Activated naive CD8-positive, alpha-beta T cell treated with anti-CD3 and anti-CD28 coated beads, Interleukin-2, amount 50 U/mL, for 24 hours (primary cell): ENCODE data around the gene HMG20A.
A peak's percentile ranks its signal among the peaks of the same experiment; 100 is the strongest.
"Not testable (repeated sequence)": the region's sequence is repeated elsewhere in the genome, so short reads cannot be mapped to it uniquely, and the experiment has no call there.

Source experiments
- ATAC-seq: fragments of 150-1000 bp; cut with Tn5 transposase; one replicate; pipeline ENCODE4 v1.10.0; 2021
- DNase-seq: peaks from one replicate; pipeline ENCODE4 v3.0.0; 2021
- H3K27ac Mint-ChIP-seq: one replicate; pipeline ENCODE4 v1.8.0; 2021; ENCODE audit warnings: mild to moderate bottlenecking, mixed read lengths
- H3K27me3 Mint-ChIP-seq: one replicate; pipeline ENCODE4 v1.8.0; 2021; ENCODE audit warnings: mixed read lengths
- H3K36me3 Mint-ChIP-seq: one replicate; pipeline ENCODE4 v1.8.0; 2021; ENCODE audit warnings: low read depth, mixed read lengths
- H3K4me1 Mint-ChIP-seq: one replicate; pipeline ENCODE4 v1.8.0; 2021; ENCODE audit warnings: mixed read lengths
- H3K4me3 Mint-ChIP-seq: one replicate; pipeline ENCODE4 v1.8.0; 2021; ENCODE audit warnings: mild to moderate bottlenecking, moderate library complexity, mixed read lengths
- H3K9me3 Mint-ChIP-seq: one replicate; pipeline ENCODE4 v1.8.0; 2021; ENCODE audit warnings: mixed read lengths

HMG20A gene

DNA sequence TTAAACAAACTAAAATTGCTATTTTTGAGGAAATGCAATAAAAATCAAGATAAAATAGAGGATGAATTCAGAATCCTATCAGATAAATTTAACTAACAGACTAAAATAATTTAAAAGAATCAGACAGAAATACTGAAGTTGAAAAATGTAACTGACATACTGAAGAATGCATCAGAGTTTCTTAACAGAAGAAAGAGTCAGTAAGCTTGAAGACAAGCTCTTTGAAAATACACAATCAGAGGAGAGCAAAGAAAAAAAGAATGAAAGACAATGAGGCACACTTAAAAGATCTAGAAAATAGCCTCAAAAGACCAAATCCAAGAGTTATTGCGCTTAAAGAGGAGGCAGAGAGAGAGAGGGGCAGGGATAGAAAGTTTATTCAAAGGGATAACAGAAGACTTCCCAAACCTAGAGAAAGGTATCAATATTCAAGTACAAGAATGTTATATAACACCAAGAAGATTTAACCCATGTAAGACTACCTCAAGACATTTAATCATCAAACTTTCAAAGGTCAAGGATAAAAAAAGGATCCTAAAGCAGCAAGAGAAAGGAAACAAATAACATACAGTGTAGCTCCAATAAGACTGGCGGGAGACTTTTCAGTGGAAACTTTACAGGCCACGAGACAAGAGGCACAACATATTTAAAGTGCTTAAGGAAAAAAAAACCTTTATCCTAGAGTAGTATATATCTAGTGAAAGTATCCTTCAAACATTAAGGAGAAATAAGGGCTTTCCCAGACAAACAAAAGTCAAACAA, 25.5 kb upstream of the HMG20A start:
- Mint-ChIP-seq H3K4me3 (no peak overlapping the region), H3K4me1 (no peaks in the 10 kb centered on the region), H3K9me3 (peaks cover 45% of the 10 kb centered on the region), H3K27me3 (no peaks in the 10 kb centered on the region), H3K27ac (peak overlapping the region; percentile 32), H3K36me3 (peaks cover 33% of the 10 kb centered on the region)
- ATAC-seq, result no peak
- DNase-seq, result no peak

DNA sequence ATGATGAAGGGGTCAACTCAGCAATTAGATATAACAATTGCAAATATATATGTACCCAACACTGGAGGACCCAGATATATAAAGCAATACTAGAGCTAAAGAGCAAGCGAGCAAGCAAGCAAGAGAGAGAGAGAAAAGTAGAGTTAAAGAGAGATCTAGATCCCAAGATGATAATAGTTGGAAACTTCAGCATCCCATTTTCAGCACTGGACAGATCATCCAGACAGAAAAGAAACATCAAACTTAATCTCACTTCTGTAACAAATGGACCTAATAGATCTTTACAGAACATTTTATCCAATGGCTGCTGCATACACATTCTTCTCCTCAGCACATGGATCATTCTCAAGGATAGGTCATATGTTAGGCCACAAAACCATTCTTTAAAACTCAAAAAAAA, 24.0 kb upstream of the HMG20A start:
- Mint-ChIP-seq H3K27me3 (no peaks in the 10 kb centered on the region), H3K36me3 (peaks cover 36% of the 10 kb centered on the region), H3K4me3 (no peak overlapping the region), H3K4me1 (peaks cover 6% of the 10 kb centered on the region), H3K9me3 (peaks cover 48% of the 10 kb centered on the region), H3K27ac (no peak overlapping the region)
- DNase-seq (no peak), ATAC-seq (no peak)

DNA sequence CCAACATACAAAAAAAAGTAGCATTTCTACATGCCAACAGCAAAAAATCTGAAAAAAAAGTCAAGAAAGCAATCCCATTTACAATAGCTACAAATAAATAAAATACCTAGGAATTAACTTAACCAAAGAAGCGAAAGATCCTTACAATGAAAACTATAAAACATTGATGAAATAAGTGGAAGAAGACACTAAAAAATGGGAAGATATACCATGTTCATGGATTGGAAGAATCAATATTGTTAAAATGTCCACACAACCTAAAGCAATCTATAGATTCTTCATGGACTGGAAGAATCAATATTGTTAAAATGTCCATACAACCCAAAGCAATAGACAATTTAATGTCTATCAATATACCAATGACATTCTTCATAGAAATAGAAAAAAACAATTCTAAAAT, 21.8 kb upstream of the HMG20A start:
- H3K4me3 Mint-ChIP-seq, result no peak overlapping the region
- DNase-seq, result no peak
- H3K27ac Mint-ChIP-seq, result no peak overlapping the region
- H3K27me3 Mint-ChIP-seq, result no peaks in the 10 kb centered on the region
- H3K9me3 Mint-ChIP-seq, result peaks cover 48% of the 10 kb centered on the region
- H3K4me1 Mint-ChIP-seq, result peaks cover 24% of the 10 kb centered on the region
- peaks cover 36% of the 10 kb centered on the region for H3K36me3 Mint-ChIP-seq
- no peak for ATAC-seq

- Mint-ChIP-seq H3K4me3 (no peak overlapping the region), H3K36me3 (peaks cover 33% of the 10 kb centered on the region), H3K27ac (no peak overlapping the region), H3K9me3 (peaks cover 39% of the 10 kb centered on the region), H3K27me3 (no peaks in the 10 kb centered on the region), H3K4me1 (peaks cover 26% of the 10 kb centered on the region)
- no peak for ATAC-seq
- no peak for DNase-seq
Measured at GRCh38 chr15:77400258-77400657, 20.4 kb upstream of the HMG20A start.

DNA sequence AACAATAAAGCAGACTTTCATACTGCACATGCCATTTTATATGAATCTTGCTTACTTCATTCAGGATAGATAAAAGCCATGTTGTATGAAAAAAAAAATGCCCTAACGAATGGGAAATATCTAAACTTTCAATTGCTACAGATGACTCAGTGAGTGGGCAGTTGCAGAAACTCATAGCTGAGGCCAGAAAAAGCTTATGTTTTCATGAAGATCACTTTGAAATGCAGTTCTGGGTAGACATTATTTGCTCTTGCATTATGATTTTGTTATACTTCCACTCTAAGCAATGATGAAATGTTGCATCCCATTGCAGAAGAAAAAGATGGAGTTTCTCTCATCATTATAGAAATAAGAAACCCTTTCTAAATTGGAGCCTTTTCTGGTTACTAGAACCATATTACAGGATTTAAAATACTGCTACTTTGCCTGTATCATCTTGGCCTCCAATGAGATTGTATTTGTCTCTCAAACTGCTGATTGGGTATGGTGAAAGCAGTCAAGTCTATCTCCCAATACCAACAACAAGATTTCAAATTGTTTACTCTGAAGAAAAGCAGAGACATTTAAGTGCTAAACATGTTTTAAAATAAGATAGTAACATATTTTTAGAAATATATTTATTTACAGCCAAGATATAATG, 17.8 kb upstream of the HMG20A start:
- no peaks in the 10 kb centered on the region for H3K27me3 Mint-ChIP-seq
- H3K27ac Mint-ChIP-seq, result peak overlapping the region; percentile 1
- no peak for DNase-seq
- ATAC-seq, result peak; percentile 83
- peaks cover 24% of the 10 kb centered on the region for H3K9me3 Mint-ChIP-seq
- peaks cover 46% of the 10 kb centered on the region for H3K4me1 Mint-ChIP-seq
- H3K4me3 Mint-ChIP-seq, result peak overlapping the region; percentile 24
- peaks cover 23% of the 10 kb centered on the region for H3K36me3 Mint-ChIP-seq

DNA sequence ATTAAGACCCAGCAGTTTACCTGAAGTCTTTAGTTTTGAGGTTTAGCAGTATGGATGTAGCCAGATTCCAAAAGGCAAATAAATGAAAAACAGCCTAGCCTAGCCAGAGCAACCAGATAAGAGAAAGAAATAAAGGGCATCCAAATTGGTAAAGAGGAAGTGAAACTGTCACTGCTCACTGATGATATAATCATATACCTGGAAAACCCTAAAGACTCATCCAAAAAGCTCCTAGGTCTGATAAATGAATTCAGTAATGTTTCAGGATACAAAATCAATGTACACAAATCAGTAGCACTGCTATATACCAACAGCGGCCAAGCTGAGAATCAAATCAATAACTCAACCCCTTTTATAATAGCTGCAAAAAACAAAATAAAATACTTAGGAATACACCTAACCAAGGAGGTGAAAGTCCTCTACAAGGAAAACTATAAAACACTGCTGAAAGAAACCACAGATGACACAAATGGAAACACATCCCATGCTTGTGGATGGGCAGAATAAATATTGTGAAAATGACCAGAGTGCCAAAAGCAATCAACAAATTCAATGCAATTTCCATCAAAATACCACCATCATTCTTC, 14.4 kb upstream of the HMG20A start:
- not testable (repeated sequence) for H3K36me3 Mint-ChIP-seq, H3K27ac Mint-ChIP-seq, H3K4me3 Mint-ChIP-seq, DNase-seq, H3K9me3 Mint-ChIP-seq, H3K27me3 Mint-ChIP-seq, ATAC-seq
- H3K4me1 Mint-ChIP-seq, result peaks cover 64% of the 10 kb centered on the region

- ATAC-seq, result no peak
- Mint-ChIP-seq H3K36me3 (peaks cover 2% of the 10 kb centered on the region), H3K4me3 (no peak overlapping the region), H3K27me3 (no peaks in the 10 kb centered on the region), H3K4me1 (peaks cover 58% of the 10 kb centered on the region), H3K27ac (no peak overlapping the region), H3K9me3 (no peaks in the 10 kb centered on the region)
- DNase-seq, result no peak
Measured at GRCh38 chr15:77406846-77407245, 13.8 kb upstream of the HMG20A start.

- DNase-seq, result peak; percentile 13
- Mint-ChIP-seq H3K27ac (peak overlapping the region; percentile 87), H3K27me3 (no peaks in the 10 kb centered on the region), H3K9me3 (no peaks in the 10 kb centered on the region), H3K36me3 (peaks cover 4% of the 10 kb centered on the region), H3K4me3 (peak overlapping the region; percentile 67), H3K4me1 (peaks cover 40% of the 10 kb centered on the region)
- peak; percentile 65 for ATAC-seq
Measured at GRCh38 chr15:77409259-77410156, 11.2 kb upstream of the HMG20A start.

- not testable (repeated sequence) for H3K27me3 Mint-ChIP-seq, H3K9me3 Mint-ChIP-seq, ATAC-seq, H3K36me3 Mint-ChIP-seq, DNase-seq
- Mint-ChIP-seq H3K27ac (peak overlapping the region; percentile 87), H3K4me1 (peaks cover 42% of the 10 kb centered on the region), H3K4me3 (peak overlapping the region; percentile 67)
Measured at GRCh38 chr15:77410157-77410500, 10.6 kb upstream of the HMG20A start.

GRCh38 chr15:77410701-77411618, 9.7 kb upstream of the HMG20A start:
- Mint-ChIP-seq H3K9me3 (no peaks in the 10 kb centered on the region), H3K27me3 (no peaks in the 10 kb centered on the region), H3K36me3 (peaks cover 4% of the 10 kb centered on the region), H3K27ac (no peak overlapping the region), H3K4me1 (peaks cover 37% of the 10 kb centered on the region), H3K4me3 (no peak overlapping the region)
- ATAC-seq (no peak), DNase-seq (no peak)

DNA sequence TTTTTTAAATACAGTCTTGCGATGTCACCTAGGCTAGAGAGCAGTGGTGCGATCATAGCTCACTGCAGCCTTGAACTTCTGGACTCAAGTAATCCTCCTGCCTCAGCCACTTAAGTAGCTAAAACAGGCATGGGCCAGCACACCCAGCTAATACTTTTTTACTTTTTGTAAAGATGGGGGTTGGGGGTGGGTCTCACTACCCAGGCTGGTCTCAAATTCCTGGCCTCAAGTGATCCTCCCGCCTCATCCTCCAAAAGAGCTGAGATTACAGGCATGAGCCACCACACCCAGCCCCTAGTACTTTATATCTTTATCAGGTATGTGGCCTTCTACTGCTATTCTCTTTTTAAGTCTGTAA, 9.1 kb upstream of the HMG20A start:
- peaks cover 31% of the 10 kb centered on the region for H3K4me1 Mint-ChIP-seq
- DNase-seq (no peak), ATAC-seq (no peak)
- H3K27ac Mint-ChIP-seq, result no peak overlapping the region
- peaks cover 4% of the 10 kb centered on the region for H3K36me3 Mint-ChIP-seq
- H3K9me3 Mint-ChIP-seq, result no peaks in the 10 kb centered on the region
- H3K27me3 Mint-ChIP-seq, result no peaks in the 10 kb centered on the region
- H3K4me3 Mint-ChIP-seq, result no peak overlapping the region

DNA sequence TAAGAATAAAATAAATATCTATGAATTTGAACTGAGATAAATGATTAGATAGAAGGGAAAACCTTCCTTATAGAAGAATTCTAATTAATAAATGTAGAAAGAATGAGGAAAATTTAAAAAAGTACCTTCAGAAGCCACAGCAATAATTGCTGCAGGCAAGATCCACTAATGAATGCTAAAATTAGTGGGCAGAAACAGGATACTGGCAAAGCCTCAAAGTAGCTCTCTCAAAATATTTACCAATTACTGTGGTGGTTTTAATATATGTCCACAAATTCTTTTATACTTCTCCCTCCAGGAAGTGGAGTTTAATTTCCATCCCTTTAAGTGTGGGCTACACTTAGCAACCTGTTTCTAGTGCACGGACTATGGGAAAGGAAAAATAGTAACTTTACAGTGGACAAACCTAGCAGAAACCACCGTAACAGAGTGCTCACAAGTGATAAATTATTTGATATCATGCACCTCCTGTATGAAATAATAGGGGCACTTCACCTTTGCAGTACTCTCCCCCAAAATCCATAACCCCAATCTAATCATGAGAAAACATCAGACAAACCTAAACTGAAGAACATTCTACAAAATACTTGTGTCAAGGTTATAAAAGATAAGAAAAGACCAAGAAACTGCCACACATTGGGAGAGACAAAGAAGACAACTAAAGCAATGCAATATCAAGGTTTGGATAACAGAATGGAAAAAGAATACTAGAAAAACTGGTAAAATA, 7.6 kb upstream of the HMG20A start:
- Mint-ChIP-seq H3K27me3 (no peaks in the 10 kb centered on the region), H3K9me3 (no peaks in the 10 kb centered on the region), H3K4me3 (no peak overlapping the region), H3K4me1 (peaks cover 33% of the 10 kb centered on the region), H3K27ac (no peak overlapping the region), H3K36me3 (peaks cover 4% of the 10 kb centered on the region)
- ATAC-seq, result no peak
- no peak for DNase-seq

- Mint-ChIP-seq H3K4me3 (no peak overlapping the region), H3K27me3 (no peaks in the 10 kb centered on the region), H3K27ac (no peak overlapping the region), H3K4me1 (peaks cover 39% of the 10 kb centered on the region), H3K36me3 (peaks cover 4% of the 10 kb centered on the region), H3K9me3 (no peaks in the 10 kb centered on the region)
- DNase-seq (no peak), ATAC-seq (no peak)
Measured at GRCh38 chr15:77413699-77414349, 6.9 kb upstream of the HMG20A start.
